Measurements from ENCODE around the gene STAMBP.
A peak's percentile ranks its signal among the peaks of the same experiment; 100 is the strongest.
"Not testable (repeated sequence)": the region's sequence is repeated elsewhere in the genome, so short reads cannot be mapped to it uniquely, and the experiment has no call there.

The STAMBP gene

DNA sequence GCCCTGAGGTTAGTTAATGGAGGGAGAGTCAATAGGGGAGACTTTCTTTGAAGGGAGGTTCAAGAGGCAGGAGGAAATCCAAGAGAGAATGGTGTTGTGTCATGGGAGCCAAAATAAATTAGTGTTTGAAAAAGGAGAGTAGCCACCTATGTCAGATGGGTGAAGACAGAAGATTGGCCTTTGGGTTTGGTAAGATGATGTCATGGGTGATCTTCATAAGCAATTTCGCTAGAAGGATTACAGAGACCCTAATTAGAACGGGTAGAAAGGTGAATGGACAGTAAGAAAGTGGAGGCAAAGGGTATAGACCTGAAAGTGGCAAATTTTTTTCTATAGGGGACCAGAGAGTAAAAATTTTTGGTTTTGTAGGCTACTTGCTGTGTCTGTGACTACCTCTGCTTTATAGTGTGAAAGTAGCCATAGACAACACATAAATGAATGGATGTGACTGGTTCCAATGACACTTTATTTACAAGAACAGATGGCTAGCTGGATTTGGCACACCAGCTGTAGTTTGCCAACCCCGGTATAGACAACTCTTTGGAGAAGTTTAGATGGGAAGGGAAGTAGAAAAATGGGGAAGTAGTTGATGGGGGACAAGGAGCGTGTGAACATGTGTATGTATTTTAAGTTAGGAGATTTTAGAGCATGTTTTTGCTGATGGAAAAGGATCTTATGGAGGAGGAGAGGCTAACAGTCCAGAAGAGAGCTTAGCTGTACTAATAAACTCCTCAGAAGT, 9.3 kb downstream of the STAMBP start:
- DNase-seq (ENCODE audit: low spot score) = no peak

DNA sequence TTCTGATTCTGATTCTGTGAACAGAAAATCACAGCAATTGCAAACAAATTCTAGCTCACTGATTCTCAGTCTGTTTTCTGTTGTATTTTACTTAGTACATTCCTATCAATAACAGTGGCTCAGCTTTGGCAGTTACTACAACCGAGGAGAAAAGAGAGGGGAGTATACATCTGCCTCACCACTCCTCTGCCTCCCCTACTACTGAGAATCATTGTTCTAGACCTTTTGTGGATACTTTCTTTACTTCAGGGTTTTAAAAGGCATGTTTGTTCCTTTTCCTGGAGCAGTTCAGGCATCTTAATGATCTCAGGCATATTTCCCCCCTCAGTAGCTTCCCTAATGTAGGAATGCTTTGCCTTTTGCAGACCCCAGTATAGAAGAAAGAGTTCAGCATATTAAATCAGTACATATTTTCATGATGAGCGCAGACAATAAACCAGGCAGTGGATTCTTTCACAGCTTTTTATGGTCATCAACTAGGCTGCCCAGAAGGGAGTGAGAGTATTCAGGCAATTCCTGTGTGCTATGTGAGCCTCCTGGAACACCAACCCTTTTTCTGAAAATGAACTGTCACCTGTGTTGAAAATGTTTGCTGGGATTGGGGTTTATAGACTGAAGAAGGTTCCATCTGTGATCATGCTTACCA, 10.3 kb downstream of the STAMBP start:
- no peak for DNase-seq (ENCODE audit: low spot score)

DNA sequence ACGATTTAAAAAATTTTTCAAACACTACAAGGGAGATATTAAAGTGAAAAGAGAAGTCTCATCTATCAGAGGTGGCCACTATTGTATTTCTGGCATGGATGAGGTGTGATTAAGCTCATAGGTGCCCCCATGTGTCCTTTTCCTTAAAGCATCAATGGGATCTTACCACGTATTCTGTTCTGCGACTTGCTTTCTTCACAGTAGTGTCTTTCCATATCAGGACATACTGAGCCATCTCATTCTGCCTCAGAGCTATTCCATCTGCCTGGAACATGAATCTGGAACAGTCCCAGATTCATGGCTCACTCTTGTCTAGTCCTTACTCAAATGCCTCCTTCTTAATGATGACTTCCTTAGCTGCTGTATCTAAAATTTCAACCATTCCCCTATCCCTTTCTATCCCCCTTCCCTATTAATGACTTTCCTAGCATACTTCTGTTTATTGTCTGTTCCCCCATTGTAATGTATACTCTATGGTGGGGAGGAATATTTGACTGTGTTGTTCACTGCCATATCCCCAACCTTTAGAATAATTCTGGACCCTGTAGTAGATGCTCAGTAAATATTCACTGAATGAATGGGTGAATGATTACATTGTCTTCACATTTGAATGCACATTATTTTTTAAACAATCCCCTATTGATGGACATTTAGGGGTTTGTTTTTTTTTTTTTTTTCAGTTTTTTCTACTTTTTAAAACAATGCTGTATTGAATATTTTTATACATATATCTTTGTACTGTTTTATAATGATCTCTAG, 11.1 kb downstream of the STAMBP start:
- DNase-seq (ENCODE audit: low spot score) = no peak

DNA sequence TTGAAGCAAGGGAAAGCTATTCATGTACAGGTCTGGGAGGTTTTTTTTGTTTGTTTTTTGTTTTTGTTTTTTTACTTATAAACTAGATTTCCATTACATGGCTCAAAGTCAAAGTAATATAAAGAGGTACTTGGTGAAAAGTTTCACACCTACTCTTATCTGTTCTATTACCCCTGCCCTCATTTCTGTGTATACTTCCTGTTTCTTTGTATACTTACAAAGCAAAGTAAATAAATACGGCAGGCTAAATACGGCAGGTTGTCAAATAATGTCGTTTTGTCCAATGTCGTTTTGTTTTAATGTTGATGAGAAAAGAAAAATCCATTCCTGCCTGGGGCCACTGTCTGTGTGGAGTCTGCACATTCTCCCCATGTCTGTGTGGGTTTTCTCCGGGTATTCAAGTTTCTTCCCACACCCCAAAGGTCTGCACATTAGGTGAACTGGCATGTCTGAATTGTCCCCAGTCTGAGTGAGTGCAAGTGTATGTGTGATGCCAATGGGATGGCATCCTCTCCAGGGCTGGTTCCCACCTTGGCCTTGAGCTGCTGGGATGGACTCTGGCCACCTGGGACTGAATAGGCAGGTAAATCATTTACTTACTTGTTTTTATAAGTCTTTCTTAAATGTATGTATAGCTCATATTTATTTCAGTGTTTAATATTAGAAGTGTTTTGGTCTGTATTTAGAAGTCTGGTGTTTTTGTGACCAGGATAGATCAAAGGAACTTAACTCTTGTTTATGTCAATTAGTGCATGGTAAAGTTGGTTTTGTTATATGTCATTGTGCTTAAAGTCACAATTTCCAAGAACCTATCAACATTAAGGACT, 13.4 kb downstream of the STAMBP start:
- DNase-seq (ENCODE audit: low spot score) = no peak

DNA sequence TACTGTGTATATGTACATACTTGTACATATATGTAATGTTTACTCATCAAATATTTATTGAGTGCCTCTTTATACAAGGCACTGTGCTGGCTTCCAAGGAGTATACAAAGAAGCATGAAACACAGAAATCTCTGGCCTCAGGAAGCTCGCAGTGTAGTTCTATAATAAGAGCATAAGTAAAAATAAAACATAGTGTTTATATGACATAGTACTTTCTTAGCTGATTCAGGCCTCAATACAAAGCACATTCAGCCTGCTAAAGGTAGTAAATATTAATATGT, 13.9 kb downstream of the STAMBP start:
- no peak for DNase-seq (ENCODE audit: low spot score)

DNA sequence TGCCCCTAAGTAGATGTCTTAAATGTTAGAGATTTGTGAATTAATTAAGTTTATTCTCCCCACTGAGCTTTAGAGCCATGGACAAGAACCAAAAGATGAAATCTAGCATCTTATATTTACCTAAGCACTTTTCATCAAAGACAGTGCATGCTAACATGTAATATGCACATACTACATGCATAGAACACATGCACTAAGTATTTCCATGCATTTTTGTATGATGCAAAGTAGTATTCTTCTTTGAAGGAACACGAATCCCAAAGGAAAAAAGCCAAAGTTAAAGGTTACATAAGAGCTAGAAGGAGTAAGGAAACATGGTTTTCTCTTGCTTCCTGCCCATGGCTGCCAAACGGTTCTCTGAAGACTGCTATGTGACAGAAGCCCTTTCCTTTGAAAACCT, 15.3 kb downstream of the STAMBP start:
- DNase-seq (ENCODE audit: low spot score) = no peak

DNA sequence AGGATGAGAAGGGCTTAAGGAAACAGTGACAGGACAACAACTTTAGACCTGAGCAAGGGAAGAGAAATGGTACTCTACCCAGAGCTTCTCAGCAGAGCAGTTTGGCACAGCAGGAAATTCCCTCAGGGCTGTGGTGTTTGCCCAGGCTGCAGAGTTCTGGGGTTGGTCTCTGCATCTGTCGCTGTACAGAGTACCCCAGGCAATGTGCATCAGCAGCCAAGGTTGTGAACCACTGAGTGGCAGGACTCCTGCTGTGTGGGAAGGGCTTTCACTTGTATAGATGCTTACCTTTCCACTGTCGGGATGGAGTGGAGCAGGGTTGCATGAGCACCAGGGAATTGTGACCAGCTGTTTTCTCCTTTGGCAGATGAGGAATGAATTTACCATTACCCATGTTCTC, 21.2 kb downstream of the STAMBP start:
- DNase-seq (ENCODE audit: low spot score) = no peak

DNA sequence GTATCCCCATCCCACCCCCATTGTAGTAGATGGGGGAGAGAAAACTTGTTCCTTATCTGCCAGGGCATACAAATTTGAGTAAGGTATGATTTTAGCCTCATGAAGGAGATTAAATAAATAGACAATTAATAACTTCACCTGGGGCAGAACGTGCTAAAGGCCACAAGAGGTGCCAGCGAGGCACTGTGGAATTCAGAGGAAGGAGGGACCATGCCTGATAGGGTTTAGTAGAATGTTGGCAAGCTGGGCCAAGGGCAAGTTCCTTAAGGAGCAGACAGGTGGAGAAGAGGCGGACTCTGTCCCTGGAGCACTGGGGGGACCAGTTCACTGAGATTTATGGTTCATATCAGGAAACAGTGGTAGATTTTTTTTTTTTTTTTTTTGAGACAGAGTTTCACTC, 22.5 kb downstream of the STAMBP start:
- DNase-seq (ENCODE audit: low spot score) = no peak

DNA sequence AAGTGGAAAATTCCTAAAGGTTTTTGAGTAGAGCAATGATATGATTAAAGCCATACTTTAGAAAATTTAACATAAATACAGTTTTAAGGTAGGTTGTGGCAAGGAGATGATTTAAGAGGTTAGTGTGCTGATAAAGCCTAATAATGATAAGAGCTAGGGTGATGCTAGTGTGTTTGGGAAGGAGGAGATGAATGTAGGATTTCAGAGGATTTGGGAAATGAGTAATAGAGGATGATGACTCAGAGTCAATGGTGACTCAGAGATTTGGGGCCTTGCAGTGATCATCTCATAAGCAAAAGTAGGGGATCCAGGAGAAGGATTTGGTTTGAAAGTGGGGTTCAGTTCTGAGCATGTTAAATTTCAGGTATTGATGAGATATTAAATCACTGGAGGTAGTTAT, 23.3 kb downstream of the STAMBP start:
- no peak for DNase-seq (ENCODE audit: low spot score)

DNA sequence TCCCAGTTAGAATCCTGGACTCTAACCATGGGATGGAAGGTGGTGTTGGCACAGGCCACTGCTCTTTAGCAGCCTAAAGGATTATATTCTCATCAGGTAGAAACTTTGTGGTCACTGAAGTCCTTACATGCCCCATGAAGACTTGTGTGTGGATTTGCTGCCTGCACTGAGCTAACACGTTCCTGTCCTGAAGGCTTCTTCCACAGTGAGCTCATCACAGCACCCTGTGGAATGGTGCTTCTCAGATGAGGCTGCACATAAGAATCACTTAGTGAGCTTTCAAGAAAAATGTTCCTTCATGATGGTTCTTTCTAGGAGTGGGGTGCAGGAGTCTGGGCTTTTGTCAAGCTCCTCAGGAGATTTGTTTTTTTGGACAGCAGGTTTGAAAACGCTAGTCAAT, 26.8 kb downstream of the STAMBP start:
- no peak for DNase-seq (ENCODE audit: low spot score)

DNA sequence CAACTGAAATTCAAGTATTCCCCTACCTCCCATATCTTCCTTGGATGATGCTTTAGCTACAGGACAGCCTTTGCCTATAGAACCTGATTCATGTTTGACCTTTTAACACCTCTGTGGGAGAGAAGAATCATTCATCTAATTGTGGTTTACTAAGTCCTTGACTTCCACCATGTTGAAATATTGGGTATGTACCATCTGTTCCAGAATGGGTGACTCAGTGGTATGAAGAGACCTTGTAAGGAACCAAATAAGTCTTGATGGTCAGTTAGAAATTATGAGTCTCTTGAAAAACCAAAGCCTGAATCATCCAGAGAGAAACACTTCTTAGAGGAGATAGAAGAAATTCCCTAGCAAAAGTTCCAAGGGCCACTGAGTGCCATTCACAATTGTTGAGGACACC, 27.5 kb downstream of the STAMBP start:
- no peak for DNase-seq (ENCODE audit: low spot score)

DNA sequence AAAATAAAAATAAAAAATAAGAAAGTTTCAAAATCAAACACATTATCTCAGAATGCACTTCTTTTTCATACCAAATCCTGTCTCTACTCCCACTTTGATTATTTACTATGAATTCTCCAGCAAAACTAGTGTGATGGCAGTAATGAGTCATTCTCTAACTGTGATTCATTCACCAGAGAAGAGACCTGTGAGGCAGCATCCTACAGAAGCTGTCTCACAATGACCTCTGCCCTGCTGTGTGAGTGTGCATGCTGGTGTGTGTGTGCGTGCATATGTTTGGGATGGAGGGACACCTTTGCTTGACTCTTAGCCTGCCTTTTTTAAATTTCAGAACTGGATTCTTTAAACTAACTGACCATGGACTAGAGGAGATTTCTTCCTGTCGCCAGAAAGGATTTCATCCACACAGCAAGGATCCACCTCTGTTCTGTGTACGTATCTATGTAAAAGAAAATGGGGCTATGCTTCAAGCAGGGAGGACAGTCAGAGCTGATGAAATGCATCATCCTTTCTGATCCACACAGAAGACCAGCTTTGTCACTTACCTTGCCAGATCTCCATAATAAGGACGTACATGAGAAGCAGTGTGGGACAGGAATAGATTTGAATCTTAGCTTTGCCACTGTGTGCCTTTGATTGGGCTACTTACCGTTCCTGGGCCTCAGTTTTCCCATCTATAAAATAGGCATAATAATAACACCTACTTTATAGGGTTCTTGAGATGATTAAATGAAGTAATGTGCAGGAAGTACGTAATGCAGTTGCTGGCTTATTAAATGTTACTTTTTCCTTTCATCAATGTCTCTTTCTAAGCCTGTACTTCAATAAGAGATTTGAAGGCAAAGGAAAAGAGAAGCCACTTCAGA, 31.2 kb downstream of the STAMBP start:
- no peak for DNase-seq (ENCODE audit: low spot score)

DNA sequence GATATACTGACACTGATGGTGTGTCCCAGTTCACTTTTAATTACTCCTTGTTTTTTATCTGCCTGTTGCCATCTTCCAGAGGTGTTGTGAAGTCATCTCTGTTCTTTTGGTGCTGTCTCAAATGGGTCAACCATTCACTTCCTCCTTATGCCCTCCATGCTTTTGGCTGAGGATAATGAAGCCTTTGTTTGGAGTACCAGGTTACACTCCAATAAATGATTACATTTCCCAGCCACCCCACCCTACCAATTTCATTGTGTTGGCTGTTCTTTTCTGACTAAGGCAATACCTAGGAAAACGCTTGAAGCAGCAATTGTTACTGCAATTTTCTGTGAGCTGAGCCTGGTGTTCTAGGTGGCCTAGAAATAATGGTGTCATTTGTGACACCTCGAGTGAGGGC, 34.2 kb downstream of the STAMBP start:
- DNase-seq (ENCODE audit: low spot score) = no peak

DNA sequence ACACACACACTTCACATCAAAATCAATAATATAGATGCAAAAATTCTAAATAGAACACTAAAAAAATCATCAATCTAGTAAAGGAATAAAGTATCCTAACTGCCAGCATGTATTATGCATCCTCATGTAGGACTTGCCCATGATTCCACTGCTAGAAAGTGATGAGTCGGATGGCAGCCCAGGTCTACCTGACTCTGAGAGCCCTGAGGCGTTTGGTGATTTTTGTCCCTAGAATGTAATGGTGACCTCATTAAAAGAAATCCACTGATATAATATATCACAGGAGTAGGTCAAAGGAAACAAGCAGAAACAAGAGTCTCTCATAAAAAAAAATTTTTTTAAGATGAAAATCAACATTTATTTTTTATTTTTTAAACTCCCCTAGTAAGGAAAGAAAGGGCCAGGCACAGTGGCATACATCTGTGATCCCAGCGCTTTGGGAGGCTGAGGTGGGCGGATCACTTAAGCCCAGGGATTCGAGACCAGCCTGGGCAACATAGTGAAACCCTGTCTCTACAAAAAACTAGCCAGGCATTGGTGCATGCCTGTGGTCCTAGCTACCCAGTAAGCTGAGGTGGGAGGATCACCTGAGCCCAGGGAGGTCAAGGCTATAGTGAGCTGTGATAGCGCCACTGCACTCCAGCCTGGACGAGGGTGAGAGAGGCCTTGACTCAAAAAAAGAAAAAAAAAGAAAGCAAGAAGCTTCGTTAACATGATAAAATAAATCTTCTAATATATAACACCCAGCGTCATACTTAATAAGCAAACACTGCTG, 39.6 kb downstream of the STAMBP start:
- DNase-seq (ENCODE audit: low spot score) = no peak

DNA sequence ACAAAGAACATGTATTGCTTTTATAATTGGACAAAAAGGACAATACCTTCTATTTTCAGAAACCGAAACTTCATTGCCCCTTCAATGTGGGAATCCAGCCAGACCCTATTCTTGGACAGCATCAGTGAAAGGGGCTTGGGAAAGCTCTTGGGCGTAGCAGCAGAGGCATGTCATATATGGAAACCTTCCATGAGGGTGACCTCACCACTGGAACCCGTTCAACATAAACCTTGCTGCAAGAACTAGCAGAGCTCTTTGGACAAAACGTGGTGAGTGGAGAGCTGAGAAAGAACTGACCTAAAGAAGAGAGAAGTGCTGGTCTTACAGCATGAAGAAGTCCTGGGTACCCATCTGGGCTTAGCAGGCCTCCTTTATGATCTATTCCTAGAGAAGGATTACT, 41.3 kb downstream of the STAMBP start:
- DNase-seq (ENCODE audit: low spot score) = peak; percentile 81

DNA sequence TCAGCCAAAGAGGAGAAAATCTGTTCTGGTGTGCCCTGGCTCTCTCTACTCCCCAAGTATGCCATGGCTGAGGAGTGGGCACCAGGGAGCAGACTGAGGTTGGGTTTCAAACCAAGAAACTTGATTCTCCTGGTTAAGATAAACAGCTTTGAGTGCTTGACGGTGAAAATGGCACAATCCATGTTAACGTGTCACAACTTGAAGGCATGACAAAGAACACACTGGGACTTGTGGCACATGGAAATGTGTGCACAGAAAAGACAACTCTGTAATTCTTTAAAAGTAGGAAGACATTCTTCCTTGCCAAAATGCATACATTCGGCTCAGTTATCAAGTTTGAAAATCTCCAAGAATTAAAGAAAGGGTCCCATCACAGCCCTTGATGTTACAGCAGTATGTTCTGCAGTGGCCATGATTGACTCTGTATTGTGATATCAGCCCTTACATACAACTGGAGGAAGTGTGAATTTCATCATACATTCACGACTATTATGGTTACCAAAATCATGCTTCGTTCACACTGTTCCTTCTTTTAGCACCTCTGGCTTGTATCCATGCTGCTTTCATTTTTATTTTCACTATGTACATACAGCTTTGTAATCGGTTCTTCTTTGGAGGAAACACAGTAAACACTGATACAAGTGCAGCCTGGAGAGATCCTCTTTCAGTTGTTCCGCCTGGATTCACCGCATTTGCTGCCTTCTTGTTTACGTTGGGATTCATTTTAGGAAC, 48.5 kb downstream of the STAMBP start:
- no peak for DNase-seq (ENCODE audit: low spot score)

DNA sequence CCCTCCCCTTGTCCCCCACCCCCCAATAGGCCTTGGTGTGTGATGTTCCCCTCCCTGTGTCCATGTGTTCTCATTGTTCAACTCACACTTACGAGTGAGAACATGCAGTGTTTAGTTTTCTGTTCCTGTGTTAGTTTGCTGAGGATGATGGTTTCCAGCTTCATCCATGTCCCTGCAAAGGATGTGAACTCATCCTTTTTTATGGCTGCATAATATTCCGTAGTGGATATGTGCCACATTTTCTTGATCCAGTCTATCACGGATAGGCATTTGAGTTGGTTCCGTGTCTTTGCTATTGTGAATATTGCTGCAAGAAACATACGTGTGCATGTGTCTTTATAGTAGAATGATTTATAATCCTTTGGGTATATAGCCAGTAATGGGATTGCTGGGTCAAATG, 49.2 kb downstream of the STAMBP start:
- not testable (repeated sequence) for DNase-seq (ENCODE audit: low spot score)

DNA sequence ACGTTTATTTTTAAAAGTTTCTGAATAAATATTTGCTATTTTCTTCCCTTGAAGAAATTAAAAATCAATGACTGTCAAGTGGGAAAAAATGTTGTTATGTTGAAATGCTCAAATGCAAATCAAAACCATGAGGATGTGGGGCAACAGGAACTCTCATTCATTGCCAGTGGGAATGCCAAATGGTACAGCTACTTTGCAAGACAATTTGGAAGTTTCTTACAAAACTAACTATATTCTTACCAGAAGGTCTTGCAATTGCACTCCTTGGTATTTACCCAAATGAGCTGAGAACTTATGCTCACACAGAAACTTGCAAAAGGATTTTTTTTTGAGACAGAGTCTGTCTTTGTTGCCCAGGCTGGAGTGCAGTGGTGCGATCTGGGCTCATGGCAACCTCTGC, 56.6 kb downstream of the STAMBP start:
- no peak for DNase-seq (ENCODE audit: low spot score)

DNA sequence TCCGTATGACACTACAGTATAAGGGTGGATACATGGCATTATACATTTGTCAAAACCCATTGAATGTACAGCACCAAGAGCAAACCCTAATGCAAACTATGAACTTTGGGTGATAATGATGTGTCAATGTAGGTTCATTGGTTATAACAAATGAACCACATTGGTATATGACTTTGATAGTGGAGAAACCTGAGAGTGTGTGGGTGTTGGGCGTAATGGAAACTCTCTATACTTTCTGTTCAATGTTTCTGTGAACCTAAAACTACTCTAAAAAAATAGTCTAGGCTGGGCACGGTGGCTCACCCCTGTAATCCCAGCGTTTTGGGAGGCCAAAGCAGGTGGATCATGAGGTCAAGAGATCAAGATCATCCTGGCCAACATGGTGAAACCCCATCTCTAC, 57.6 kb downstream of the STAMBP start:
- DNase-seq (ENCODE audit: low spot score) = no peak

All from left forelimb (tissue), 1 donor.